ENCODE data around the gene CFAP97D1. TPM values are rescaled to one million over a fixed set of nuclear protein-coding genes. Genes with fewer than 3 reads are reported as not detected.

CFAP97D1 gene
- total RNA-seq, 1 experiment from 2014 or later = 0.13 TPM

DNA sequence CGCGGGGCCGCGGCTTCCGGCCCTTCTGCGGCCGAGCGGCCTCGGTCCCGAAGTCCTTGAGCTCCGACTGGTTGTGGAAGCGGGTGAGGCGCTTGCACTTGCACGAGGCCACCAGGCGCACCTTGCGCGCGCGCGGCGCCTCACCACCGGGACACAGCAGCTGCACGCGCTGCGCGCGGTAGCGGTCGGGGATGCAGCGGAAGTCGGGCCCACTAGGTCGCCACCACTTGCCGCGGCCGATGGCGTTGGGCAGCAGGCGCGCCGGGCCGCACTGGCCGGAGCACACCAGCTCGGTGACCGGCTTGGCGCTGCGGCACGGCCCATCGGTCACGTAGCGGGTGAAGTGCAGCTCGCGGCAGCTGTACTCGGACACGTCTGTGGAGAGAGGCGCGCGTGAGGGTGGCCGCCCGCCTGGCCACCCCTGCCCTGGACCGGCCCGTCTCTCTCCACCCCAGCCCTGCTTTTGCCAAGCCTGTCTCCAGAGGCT is 24.8 kb upstream of the CFAP97D1 start (continued):
- TF ChIP-seq, protein P1, sequence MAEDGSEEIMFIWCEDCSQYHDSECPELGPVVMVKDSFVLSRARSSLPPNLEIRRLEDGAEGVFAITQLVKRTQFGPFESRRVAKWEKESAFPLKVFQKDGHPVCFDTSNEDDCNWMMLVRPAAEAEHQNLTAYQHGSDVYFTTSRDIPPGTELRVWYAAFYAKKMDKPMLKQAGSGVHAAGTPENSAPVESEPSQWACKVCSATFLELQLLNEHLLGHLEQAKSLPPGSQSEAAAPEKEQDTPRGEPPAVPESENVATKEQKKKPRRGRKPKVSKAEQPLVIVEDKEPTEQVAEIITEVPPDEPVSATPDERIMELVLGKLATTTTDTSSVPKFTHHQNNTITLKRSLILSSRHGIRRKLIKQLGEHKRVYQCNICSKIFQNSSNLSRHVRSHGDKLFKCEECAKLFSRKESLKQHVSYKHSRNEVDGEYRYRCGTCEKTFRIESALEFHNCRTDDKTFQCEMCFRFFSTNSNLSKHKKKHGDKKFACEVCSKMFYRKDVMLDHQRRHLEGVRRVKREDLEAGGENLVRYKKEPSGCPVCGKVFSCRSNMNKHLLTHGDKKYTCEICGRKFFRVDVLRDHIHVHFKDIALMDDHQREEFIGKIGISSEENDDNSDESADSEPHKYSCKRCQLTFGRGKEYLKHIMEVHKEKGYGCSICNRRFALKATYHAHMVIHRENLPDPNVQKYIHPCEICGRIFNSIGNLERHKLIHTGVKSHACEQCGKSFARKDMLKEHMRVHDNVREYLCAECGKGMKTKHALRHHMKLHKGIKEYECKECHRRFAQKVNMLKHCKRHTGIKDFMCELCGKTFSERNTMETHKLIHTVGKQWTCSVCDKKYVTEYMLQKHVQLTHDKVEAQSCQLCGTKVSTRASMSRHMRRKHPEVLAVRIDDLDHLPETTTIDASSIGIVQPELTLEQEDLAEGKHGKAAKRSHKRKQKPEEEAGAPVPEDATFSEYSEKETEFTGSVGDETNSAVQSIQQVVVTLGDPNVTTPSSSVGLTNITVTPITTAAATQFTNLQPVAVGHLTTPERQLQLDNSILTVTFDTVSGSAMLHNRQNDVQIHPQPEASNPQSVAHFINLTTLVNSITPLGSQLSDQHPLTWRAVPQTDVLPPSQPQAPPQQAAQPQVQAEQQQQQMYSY (CRISPR knock-in tag; IDR thresholded peaks at IDR 0.05) = peak; percentile 54
- TF ChIP-seq JUN (CRISPR knock-in tag; IDR thresholded peaks at IDR 0.05) (peak; percentile 90; the same call in 1 of the 2 replicates), TP53 (CRISPR knock-in tag; IDR thresholded peaks at IDR 0.05) (peak; percentile 83; the same call in 1 of the 2 replicates), HMGA2 (CRISPR knock-in tag; IDR thresholded peaks at IDR 0.05) (no peak), NR2C2 (CRISPR knock-in tag; IDR thresholded peaks at IDR 0.05) (no peak), TEAD1 (CRISPR knock-in tag; IDR thresholded peaks at IDR 0.05) (peak; percentile 94), RORB (CRISPR knock-in tag; IDR thresholded peaks at IDR 0.05) (no peak), SMAD4 (CRISPR knock-in tag; IDR thresholded peaks at IDR 0.05) (peak; percentile 89), FOXP1 (CRISPR knock-in tag; IDR thresholded peaks at IDR 0.05; ENCODE audit: borderline replicate concordance) (peak; percentile 95), ZNF232 (CRISPR knock-in tag; IDR thresholded peaks at IDR 0.05) (no peak)
- TF ChIP-seq, protein P2, sequence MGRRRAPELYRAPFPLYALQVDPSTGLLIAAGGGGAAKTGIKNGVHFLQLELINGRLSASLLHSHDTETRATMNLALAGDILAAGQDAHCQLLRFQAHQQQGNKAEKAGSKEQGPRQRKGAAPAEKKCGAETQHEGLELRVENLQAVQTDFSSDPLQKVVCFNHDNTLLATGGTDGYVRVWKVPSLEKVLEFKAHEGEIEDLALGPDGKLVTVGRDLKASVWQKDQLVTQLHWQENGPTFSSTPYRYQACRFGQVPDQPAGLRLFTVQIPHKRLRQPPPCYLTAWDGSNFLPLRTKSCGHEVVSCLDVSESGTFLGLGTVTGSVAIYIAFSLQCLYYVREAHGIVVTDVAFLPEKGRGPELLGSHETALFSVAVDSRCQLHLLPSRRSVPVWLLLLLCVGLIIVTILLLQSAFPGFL (CRISPR knock-in tag; IDR thresholded peaks at IDR 0.05; ENCODE audit: borderline replicate concordance) = no peak
- TF ChIP-seq, protein P3, sequence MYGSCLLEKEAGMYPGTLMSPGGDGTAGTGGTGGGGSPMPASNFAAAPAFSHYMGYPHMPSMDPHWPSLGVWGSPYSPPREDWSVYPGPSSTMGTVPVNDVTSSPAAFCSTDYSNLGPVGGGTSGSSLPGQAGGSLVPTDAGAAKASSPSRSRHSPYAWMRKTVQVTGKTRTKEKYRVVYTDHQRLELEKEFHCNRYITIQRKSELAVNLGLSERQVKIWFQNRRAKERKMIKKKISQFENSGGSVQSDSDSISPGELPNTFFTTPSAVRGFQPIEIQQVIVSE (CRISPR knock-in tag; IDR thresholded peaks at IDR 0.05; ENCODE audit: borderline replicate concordance) = no peak
- TF ChIP-seq, protein P4, sequence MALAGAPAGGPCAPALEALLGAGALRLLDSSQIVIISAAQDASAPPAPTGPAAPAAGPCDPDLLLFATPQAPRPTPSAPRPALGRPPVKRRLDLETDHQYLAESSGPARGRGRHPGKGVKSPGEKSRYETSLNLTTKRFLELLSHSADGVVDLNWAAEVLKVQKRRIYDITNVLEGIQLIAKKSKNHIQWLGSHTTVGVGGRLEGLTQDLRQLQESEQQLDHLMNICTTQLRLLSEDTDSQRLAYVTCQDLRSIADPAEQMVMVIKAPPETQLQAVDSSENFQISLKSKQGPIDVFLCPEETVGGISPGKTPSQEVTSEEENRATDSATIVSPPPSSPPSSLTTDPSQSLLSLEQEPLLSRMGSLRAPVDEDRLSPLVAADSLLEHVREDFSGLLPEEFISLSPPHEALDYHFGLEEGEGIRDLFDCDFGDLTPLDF (CRISPR knock-in tag; IDR thresholded peaks at IDR 0.05) = 0 out of 2 replicates have a peak, but pooled peaks have one; percentile 74
- TF ChIP-seq, protein P5, sequence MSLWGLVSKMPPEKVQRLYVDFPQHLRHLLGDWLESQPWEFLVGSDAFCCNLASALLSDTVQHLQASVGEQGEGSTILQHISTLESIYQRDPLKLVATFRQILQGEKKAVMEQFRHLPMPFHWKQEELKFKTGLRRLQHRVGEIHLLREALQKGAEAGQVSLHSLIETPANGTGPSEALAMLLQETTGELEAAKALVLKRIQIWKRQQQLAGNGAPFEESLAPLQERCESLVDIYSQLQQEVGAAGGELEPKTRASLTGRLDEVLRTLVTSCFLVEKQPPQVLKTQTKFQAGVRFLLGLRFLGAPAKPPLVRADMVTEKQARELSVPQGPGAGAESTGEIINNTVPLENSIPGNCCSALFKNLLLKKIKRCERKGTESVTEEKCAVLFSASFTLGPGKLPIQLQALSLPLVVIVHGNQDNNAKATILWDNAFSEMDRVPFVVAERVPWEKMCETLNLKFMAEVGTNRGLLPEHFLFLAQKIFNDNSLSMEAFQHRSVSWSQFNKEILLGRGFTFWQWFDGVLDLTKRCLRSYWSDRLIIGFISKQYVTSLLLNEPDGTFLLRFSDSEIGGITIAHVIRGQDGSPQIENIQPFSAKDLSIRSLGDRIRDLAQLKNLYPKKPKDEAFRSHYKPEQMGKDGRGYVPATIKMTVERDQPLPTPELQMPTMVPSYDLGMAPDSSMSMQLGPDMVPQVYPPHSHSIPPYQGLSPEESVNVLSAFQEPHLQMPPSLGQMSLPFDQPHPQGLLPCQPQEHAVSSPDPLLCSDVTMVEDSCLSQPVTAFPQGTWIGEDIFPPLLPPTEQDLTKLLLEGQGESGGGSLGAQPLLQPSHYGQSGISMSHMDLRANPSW (CRISPR knock-in tag; conservative IDR thresholded peaks at IDR 0.05; ENCODE audit: low read depth) = no peak
- TF ChIP-seq, protein P6, sequence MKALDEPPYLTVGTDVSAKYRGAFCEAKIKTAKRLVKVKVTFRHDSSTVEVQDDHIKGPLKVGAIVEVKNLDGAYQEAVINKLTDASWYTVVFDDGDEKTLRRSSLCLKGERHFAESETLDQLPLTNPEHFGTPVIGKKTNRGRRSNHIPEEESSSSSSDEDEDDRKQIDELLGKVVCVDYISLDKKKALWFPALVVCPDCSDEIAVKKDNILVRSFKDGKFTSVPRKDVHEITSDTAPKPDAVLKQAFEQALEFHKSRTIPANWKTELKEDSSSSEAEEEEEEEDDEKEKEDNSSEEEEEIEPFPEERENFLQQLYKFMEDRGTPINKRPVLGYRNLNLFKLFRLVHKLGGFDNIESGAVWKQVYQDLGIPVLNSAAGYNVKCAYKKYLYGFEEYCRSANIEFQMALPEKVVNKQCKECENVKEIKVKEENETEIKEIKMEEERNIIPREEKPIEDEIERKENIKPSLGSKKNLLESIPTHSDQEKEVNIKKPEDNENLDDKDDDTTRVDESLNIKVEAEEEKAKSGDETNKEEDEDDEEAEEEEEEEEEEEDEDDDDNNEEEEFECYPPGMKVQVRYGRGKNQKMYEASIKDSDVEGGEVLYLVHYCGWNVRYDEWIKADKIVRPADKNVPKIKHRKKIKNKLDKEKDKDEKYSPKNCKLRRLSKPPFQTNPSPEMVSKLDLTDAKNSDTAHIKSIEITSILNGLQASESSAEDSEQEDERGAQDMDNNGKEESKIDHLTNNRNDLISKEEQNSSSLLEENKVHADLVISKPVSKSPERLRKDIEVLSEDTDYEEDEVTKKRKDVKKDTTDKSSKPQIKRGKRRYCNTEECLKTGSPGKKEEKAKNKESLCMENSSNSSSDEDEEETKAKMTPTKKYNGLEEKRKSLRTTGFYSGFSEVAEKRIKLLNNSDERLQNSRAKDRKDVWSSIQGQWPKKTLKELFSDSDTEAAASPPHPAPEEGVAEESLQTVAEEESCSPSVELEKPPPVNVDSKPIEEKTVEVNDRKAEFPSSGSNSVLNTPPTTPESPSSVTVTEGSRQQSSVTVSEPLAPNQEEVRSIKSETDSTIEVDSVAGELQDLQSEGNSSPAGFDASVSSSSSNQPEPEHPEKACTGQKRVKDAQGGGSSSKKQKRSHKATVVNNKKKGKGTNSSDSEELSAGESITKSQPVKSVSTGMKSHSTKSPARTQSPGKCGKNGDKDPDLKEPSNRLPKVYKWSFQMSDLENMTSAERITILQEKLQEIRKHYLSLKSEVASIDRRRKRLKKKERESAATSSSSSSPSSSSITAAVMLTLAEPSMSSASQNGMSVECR (CRISPR knock-in tag; IDR thresholded peaks at IDR 0.05; ENCODE audit: borderline replicate concordance) = peak; percentile 97
- TF ChIP-seq, protein P7, sequence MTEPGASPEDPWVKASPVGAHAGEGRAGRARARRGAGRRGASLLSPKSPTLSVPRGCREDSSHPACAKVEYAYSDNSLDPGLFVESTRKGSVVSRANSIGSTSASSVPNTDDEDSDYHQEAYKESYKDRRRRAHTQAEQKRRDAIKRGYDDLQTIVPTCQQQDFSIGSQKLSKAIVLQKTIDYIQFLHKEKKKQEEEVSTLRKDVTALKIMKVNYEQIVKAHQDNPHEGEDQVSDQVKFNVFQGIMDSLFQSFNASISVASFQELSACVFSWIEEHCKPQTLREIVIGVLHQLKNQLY (CRISPR knock-in tag; IDR thresholded peaks at IDR 0.05) = no peak
- TF ChIP-seq, protein P8, sequence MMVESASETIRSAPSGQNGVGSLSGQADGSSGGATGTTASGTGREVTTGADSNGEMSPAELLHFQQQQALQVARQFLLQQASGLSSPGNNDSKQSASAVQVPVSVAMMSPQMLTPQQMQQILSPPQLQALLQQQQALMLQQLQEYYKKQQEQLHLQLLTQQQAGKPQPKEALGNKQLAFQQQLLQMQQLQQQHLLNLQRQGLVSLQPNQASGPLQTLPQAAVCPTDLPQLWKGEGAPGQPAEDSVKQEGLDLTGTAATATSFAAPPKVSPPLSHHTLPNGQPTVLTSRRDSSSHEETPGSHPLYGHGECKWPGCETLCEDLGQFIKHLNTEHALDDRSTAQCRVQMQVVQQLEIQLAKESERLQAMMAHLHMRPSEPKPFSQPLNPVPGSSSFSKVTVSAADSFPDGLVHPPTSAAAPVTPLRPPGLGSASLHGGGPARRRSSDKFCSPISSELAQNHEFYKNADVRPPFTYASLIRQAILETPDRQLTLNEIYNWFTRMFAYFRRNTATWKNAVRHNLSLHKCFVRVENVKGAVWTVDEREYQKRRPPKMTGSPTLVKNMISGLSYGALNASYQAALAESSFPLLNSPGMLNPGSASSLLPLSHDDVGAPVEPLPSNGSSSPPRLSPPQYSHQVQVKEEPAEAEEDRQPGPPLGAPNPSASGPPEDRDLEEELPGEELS (CRISPR knock-in tag; IDR thresholded peaks at IDR 0.05) = peak; percentile 97
- TF ChIP-seq, protein P9, sequence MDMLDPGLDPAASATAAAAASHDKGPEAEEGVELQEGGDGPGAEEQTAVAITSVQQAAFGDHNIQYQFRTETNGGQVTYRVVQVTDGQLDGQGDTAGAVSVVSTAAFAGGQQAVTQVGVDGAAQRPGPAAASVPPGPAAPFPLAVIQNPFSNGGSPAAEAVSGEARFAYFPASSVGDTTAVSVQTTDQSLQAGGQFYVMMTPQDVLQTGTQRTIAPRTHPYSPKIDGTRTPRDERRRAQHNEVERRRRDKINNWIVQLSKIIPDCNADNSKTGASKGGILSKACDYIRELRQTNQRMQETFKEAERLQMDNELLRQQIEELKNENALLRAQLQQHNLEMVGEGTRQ (CRISPR knock-in tag; IDR thresholded peaks at IDR 0.05) = 0 out of 2 replicates have a peak, but pooled peaks have one; percentile 14
- TF ChIP-seq, protein P10, sequence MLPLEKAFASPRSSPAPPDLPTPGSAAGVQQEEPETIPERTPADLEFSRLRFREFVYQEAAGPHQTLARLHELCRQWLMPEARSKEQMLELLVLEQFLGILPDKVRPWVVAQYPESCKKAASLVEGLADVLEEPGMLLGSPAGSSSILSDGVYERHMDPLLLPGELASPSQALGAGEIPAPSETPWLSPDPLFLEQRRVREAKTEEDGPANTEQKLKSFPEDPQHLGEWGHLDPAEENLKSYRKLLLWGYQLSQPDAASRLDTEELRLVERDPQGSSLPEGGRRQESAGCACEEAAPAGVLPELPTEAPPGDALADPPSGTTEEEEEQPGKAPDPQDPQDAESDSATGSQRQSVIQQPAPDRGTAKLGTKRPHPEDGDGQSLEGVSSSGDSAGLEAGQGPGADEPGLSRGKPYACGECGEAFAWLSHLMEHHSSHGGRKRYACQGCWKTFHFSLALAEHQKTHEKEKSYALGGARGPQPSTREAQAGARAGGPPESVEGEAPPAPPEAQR (CRISPR knock-in tag; IDR thresholded peaks at IDR 0.05) = no peak
